Stimulated activated CD4-positive, alpha-beta T cell treated with anti-CD3 and anti-CD28 coated beads, Interleukin-15, amount 100 ng/mL, for 24 hours (primary cell): ENCODE measurements around the gene FCRL3.

Source experiments
- DNase-seq: peaks from one replicate; pipeline ENCODE4 v3.0.0-alpha.2; 2020

FCRL3 gene

GRCh38 chr1:157682710-157683437 is 17.7 kb downstream of the FCRL3 start:
- DNase-seq, result no peak

GRCh38 chr1:157678721-157679120 is 21.8 kb downstream of the FCRL3 start:
- DNase-seq, result no peak

DNA sequence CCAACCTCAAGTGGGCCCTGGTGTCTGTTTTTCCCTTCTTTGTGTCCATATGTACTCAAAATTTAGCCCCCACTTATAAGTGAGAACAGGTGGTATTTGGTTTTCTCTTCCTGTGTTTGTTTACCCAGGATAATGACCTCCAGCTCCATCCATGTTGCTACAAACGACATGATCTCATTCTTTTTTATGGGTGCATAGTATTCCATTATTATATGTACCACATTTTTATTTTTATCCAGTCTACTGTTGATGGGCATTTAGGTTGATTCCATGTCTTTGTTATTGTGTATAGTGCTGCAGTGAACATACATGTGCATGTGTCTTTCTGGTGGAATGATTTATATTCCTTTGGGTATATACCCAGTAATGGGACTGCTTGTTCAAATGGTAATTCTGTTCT is 27.6 kb downstream of the FCRL3 start:
- no peak for DNase-seq

DNA sequence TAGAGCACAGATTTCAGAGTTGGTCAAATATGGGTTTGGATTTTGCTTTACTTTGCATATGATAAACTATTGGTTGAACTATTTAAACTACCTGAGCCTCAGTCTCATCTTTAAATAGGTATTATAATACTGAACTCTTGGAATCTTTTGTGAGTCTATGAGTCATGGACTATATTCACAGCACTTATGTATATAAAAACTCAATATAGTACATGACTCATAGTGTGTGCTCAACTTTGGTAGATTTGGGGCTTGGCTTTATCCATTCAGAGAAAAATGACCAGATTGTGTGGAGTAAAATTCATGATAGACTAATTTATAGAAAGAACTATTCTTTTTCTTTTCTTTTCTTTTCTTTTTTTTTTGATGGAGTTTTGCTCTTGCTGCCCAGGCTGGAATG is 28.7 kb downstream of the FCRL3 start:
- DNase-seq, result no peak

GRCh38 chr1:157659576-157660247 is 40.9 kb downstream of the FCRL3 start:
- no peak for DNase-seq

DNA sequence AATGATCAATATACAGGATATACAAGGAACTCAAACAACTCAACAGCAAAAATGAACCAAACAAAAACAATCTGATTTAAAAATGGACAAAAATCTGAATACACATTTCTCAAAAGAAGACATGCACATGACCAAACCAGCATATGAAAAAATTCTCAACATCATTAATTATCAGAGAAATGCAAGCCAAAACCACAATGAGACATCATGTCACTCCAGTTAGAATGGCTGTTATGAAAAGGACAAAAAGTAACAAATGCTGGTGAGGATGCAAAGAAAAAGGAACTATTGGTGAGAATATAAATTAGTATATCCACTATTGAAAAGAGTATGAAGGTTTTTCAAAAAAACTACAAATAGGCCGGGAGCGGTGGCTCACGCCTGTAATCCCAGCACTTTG is 42.0 kb downstream of the FCRL3 start:
- DNase-seq, result no peak

GRCh38 chr1:157653494-157653873 is 47.1 kb downstream of the FCRL3 start:
- DNase-seq, result no peak

- DNase-seq, result no peak
Measured at GRCh38 chr1:157652859-157653493, 47.6 kb downstream of the FCRL3 start.

DNA sequence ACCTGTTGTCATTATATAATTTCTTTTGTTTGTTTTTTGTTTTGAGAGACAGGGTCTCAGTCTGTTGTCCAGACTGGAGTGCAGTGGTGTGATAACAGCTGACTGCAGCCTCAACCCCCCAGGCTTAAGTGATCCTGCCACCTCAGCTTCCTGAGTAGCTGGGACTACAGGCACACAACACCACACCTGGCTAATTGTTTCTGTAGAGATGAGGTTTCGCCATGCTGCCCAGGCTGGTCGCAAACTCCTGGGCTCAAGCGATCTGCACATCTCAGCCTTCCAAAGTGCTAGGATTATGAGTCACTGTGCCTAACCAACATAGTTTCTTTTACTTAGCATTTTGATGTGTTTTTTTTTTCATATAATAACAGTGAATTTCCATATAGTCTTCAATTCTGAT is 52.3 kb downstream of the FCRL3 start:
- no peak for DNase-seq

- no peak for DNase-seq
Measured at GRCh38 chr1:157646144-157646543, 54.4 kb downstream of the FCRL3 start.

GRCh38 chr1:157641177-157641576 is 59.4 kb downstream of the FCRL3 start:
- no peak for DNase-seq

DNA sequence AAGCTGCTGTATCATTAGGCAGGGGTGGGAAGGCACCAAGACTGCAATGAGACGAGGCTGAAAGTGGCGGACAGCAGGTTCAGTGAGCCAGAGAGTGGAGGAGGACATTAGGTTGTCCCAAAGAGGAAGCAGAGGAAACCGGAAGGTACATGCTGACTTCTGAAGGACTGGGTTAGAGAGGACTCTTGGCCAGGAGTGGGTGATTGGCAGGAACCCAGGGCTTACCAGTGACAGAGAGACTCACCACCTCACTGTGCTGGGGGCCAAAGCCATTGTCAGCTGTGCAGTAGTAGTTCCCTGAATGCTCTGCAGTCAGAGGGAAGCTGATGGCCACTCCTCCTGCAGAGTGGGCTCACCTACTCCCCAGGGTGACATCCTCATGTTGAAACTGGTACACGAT is 60.8 kb downstream of the FCRL3 start:
- DNase-seq, result no peak

GRCh38 chr1:157628773-157629172 is 71.8 kb downstream of the FCRL3 start:
- DNase-seq, result no peak
